Lung (tissue), 12 donors: Measurements from ENCODE around the gene CASK. TPM values are rescaled to one million over a fixed set of nuclear protein-coding genes. Genes with fewer than 3 reads are reported as not detected.
"Not testable (repeated sequence)": the region's sequence is repeated elsewhere in the genome, so short reads cannot be mapped to it uniquely, and the experiment has no call there.

Experiments
- ATAC-seq: fragments of 200-7000 bp; cut with Tn5 transposase; one replicate; pipeline ENCODE4 v1.9.1; 2020; ENCODE audit warnings: moderate number of reproducible peaks; ENCODE audit not compliant: insufficient read depth, low FRiP score
- DNase-seq, 3 donors: peaks; one replicate each; pipeline ENCODE4 v3.0.0-alpha.2; 2013 to 2017
- H3K27ac ChIP-seq, 2 donors: one replicate each; pipeline ENCODE4 v1.5.1; 2013; ENCODE audit warnings: mild to moderate bottlenecking in 2 of 2, moderate library complexity in 2 of 2, control low read depth in 1 of 2, inconsistent platforms in 1 of 2, low read depth in 1 of 2, low read length in 1 of 2
- H3K27me3 ChIP-seq, 3 donors: one replicate each; pipeline ENCODE4 v1.5.1; 2013; ENCODE audit warnings: low read length in 2 of 3; ENCODE audit not compliant: control insufficient read depth in 3 of 3, insufficient read depth in 3 of 3
- H3K36me3 ChIP-seq, 4 donors: one replicate each; pipeline ENCODE4 v1.5.1; 2013; ENCODE audit warnings: low read length in 4 of 4, mild to moderate bottlenecking in 1 of 4, moderate library complexity in 1 of 4; ENCODE audit not compliant: control insufficient read depth in 4 of 4, insufficient read depth in 4 of 4
- H3K4me1 ChIP-seq, 5 donors: one replicate each; pipeline ENCODE4 v1.5.1; 2013; ENCODE audit warnings: low read length in 5 of 5, mild to moderate bottlenecking in 2 of 5, moderate library complexity in 1 of 5; ENCODE audit not compliant: control insufficient read depth in 5 of 5, insufficient read depth in 5 of 5
- H3K4me3 ChIP-seq: one replicate; pipeline ENCODE4 v1.5.1; 2013; ENCODE audit warnings: mild to moderate bottlenecking, control low read depth, moderate library complexity
- H3K9ac ChIP-seq, 2 donors: one replicate each; pipeline ENCODE4 v1.5.1; 2013; ENCODE audit warnings: low read length in 2 of 2, control low read depth in 1 of 2; ENCODE audit not compliant: insufficient read depth in 1 of 2
- H3K9me3 ChIP-seq, 4 donors: one replicate each; pipeline ENCODE4 v1.5.1; 2013; ENCODE audit warnings: low read length in 3 of 4, mild to moderate bottlenecking in 1 of 4, moderate library complexity in 1 of 4; ENCODE audit not compliant: control insufficient read depth in 4 of 4, insufficient read depth in 3 of 4
- WGBS, 2 donors: extraction: QIAGEN DNeasy Blood & Tissue Kit; methylation state at CpG; one replicate each; pipeline ENCODE4 v1.1.7; 2013; 5-methylcytosine and 5-hydroxymethylcytosine counted together
- polyA plus RNA-seq, 2 donors: library from polyadenylated mRNA; stranded (reverse); fragments of 200-250 nt; gene quantifications; one replicate each; pipeline ENCODE4 v1.2.1, GENCODE V29; 2013
- total RNA-seq, 2 donors: library from RNA; depleted of rRNA in 1 of 2; stranded (reverse); fragments of >200 nt in 1 of 2; gene quantifications; one replicate each; pipeline ENCODE4 v1.2.1, GENCODE V29; 2014 to 2021
- TF ChIP-seq, protein P1 (sequence below): IDR thresholded peaks from 2 replicates; pipeline ENCODE4 v1.5.1; 2012; ENCODE audit warnings: mild to moderate bottlenecking; ENCODE audit errors: control extremely low read depth, extremely low read depth
- donor health status: control.
- donor health status: control.
- donor health status: Bipolar disorder and iron deficiency.
- donor health status: healthy.
- donor health status: DM: yes; HTN: yes; CAD: no.

The CASK gene
- total and polyA plus RNA-seq, 4 donors: 8.2 to 68.1 (median 30.6) TPM

DNA sequence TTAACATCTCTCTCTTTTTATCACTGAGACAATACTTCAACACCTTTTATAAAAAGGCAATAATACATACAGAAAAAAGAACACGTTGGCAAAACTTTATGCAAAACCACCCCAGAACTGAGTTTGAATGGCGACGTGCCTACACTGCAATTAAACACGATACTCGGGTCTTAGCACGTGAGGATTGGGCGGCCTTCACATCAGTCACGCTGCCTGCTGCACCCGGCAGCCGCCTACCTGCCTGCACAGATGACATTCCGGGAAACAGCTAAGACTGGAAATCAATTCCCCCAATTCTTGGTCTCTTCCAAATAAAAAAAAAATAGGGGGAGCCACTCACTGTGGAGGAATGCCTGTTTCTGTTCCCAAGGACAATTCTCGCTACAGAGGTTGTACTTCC lies 408.0 kb downstream of the CASK start:
- Histone ChIP-seq H3K27ac (no peak overlapping the region), H3K4me3 (no peak overlapping the region), H3K4me1 (no peaks in the 10 kb centered on the region), H3K27me3 (peaks cover 0 to 55% (median 11%) of the 10 kb centered on the region in 3 donors), H3K9ac (no peak overlapping the region), H3K9me3 (peaks cover 0 to 2% (median 0%) of the 10 kb centered on the region in 4 donors), H3K36me3 (no peaks in the 10 kb centered on the region)
- ATAC-seq (no peak), DNase-seq (no peak)
- 86 to 94% methylated on average over 12 of the region's 12 CpGs for WGBS, 2 donors
- TF ChIP-seq, protein P1, sequence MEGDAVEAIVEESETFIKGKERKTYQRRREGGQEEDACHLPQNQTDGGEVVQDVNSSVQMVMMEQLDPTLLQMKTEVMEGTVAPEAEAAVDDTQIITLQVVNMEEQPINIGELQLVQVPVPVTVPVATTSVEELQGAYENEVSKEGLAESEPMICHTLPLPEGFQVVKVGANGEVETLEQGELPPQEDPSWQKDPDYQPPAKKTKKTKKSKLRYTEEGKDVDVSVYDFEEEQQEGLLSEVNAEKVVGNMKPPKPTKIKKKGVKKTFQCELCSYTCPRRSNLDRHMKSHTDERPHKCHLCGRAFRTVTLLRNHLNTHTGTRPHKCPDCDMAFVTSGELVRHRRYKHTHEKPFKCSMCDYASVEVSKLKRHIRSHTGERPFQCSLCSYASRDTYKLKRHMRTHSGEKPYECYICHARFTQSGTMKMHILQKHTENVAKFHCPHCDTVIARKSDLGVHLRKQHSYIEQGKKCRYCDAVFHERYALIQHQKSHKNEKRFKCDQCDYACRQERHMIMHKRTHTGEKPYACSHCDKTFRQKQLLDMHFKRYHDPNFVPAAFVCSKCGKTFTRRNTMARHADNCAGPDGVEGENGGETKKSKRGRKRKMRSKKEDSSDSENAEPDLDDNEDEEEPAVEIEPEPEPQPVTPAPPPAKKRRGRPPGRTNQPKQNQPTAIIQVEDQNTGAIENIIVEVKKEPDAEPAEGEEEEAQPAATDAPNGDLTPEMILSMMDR: no peak

DNA sequence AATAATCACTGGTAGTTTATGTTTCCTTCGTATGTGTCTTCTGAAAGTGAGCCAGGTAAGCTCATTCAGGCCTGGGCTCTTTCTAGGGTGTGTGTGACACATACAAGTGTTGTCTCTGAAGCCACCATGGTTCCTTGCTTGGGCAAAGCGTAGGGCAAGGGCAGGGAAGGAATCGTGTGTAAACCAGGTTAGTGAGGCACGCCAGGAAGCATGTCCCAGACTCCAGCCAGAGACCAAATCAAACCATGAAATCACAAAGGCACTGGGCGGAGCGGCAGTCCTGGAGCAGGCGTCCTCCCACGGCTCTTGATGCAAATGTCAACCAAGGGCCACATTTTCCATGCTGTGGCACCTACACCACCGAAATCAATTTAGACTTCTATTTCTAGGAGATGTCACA lies 409.2 kb downstream of the CASK start:
- ATAC-seq (no peak), DNase-seq (no peak)
- H3K9ac ChIP-seq: no peak overlapping the region
- 82 to 90% methylated on average over 9 of the region's 9 CpGs for WGBS, 2 donors
- no peak overlapping the region for H3K4me3 ChIP-seq
- no peaks in the 10 kb centered on the region for H3K4me1 ChIP-seq
- H3K9me3 ChIP-seq: peaks cover 0 to 2% (median 0%) of the 10 kb centered on the region in 4 donors
- no peaks in the 10 kb centered on the region for H3K36me3 ChIP-seq
- TF ChIP-seq, protein P1: no peak
- H3K27me3 ChIP-seq: peaks cover 0 to 51% (median 11%) of the 10 kb centered on the region in 3 donors
- H3K27ac ChIP-seq: no peak overlapping the region

DNA sequence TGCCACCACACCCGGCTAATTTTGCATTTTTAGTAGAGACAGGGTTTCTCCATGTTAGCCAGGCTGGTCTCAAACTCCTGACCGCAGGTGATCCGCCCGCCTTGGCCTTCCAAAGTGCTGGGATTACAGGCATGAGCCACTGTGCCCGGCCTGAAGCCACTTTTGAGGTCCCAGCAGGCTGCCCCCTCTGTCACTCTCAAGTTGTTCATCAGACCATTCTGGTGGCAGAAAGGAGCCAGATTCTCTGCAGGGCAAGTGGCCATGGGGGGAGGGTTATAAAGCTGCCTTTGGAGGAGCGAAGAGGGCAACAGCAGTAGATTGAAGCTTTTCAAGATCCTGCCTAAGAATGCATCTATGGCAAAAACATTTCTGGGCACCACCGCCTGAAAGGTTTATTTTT lies 410.5 kb downstream of the CASK start:
- DNase-seq, H3K4me3 ChIP-seq: not testable (repeated sequence)
- 87 to 90% methylated on average over 5 to 7 of the region's 7 CpGs for WGBS, 2 donors

DNA sequence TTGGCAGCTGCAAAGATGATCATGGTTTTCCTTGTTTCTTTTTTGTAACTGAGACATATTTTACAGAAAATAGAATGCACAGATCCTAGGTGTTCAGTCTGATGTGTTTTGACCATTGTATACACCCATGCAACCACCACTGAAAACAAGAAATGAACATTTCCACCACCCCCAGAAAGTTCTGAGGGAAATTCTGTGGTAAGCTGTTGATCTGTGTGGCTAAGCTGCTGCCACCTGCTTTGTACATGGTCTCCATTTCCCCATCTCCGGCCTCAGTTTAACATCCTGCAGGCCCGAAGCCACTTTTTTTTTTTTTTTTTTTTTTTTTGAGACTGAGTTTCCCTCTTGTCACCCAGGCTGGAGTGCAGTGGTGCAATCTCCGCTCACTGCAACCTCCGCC lies 411.0 kb downstream of the CASK start:
- Histone ChIP-seq H3K4me3 (no peak overlapping the region), H3K9me3 (peaks cover 0 to 2% (median 0%) of the 10 kb centered on the region in 4 donors), H3K36me3 (no peaks in the 10 kb centered on the region), H3K4me1 (no peaks in the 10 kb centered on the region), H3K27me3 (peaks cover 0 to 37% (median 3%) of the 10 kb centered on the region in 3 donors), H3K9ac (no peak overlapping the region), H3K27ac (no peak overlapping the region)
- DNase-seq (no peak), ATAC-seq (no peak)
- TF ChIP-seq, protein P1: no peak
- WGBS, 2 donors: 76 to 86% methylated on average over 3 to 4 of the region's 4 CpGs

More for the DNA sequence above, 410.5 kb downstream of the CASK start:
- peaks cover 0 to 41% (median 5%) of the 10 kb centered on the region in 3 donors for H3K27me3 ChIP-seq
- not testable (repeated sequence) for ATAC-seq, H3K9ac ChIP-seq, H3K4me1 ChIP-seq, H3K36me3 ChIP-seq, H3K27ac ChIP-seq, H3K9me3 ChIP-seq
